ENCODE results near the gene PGLYRP1.
A peak's percentile ranks its signal among the peaks of the same experiment; 100 is the strongest.

Gene PGLYRP1

GRCh38 chr19:46031781-46032596 is 9.1 kb upstream of the PGLYRP1 start:
- no peak for DNase-seq

GRCh38 chr19:46030812-46031550 is 8.1 kb upstream of the PGLYRP1 start:
- DNase-seq, result no peak

- DNase-seq, result peak; percentile 19 to 37
Measured at GRCh38 chr19:46025835-46026234, 3.0 kb upstream of the PGLYRP1 start.

DNA sequence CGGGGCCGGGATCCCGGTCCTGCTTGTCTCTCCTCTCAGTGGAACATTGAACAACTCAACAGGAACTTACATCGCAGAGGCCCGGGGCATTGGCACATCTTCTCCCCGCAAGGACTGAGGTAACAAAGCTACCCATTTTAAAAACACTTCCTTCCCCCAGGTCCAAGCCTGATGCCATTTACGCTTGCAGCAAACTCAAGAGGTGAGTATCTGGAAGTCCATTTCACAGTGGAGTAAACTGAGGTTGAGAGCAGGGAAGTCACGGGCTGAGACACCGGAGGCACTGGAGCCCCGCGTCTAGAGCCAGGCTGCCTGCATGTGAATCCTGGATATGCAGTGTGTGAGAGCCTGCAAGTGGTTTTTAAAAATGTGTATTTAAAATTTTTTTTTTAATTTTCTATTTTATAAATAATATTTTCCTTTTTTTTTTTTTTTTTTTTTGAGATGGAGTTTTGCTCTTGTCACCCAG is 492 bp upstream of the PGLYRP1 start:
- DNase-seq, result peak; percentile 4 to 14

DNA sequence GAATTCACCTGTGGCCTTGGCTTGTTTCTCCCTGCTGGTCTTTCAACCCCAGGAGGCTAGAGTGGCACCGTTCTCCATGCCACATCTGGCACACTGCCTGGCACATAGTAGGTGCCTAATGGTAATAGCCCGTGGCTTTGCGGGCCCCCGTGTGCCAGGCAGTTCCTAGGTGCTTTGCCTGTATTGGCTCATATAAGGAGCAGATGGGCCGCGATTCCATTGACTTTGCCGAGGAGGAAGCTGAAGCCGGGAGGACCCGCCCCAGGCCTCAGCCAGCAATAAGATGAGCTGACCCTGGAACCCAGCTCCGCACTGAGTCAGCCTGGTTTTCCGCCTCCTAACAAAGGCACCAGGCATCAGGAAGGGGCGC is 807 bp downstream of the PGLYRP1 start:
- no peak for DNase-seq

GRCh38 chr19:46021531-46022041 is 1.3 kb downstream of the PGLYRP1 start:
- DNase-seq, result no peak

GRCh38 chr19:46020819-46021125 is 2.1 kb downstream of the PGLYRP1 start:
- DNase-seq, result no peak

DNA sequence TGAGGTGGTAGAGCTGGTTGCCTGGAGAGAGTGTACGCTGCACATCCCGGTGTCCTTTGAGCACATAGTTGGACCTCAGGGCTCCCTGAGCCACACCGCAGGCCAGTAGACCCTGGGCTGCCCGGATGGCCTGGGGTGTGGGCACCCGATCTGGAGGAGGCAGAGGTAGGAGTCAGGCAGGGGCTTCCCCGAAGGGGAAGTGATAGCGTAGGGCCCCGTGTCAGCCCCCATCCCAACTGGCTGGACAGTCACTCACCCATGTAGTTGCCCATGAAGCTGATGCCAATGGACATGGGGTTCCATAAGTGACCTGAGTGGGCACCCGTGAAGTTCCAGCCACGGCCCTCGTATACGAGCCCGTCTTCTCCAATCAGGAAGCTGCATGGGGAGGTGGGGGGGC is 3.6 kb downstream of the PGLYRP1 start:
- no peak for DNase-seq

GRCh38 chr19:46018729-46019251 is 4.1 kb downstream of the PGLYRP1 start:
- DNase-seq, result no peak

GRCh38 chr19:46017874-46018675 is 4.8 kb downstream of the PGLYRP1 start:
- DNase-seq, result no peak

DNA sequence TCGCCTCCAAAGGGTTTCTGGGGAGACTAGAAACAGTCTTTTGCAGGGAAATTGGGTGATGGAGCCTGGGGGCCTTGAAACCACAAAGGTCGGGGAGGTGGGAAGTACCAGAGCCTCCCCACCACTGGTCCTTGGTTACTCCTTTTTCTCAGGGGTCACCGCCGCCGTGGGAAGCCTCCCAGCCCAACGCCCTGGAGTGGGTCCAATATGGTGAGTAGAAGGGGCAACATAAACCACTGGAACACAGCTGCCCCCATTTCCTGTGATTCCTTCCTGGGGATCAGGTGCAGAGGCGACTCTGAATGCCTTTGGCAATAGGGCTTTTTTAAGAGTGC is 5.8 kb downstream of the PGLYRP1 start:
- DNase-seq, result no peak

- peak; percentile 61 to 96 for DNase-seq
Measured at GRCh38 chr19:46016426-46017094, 6.3 kb downstream of the PGLYRP1 start.

DNA sequence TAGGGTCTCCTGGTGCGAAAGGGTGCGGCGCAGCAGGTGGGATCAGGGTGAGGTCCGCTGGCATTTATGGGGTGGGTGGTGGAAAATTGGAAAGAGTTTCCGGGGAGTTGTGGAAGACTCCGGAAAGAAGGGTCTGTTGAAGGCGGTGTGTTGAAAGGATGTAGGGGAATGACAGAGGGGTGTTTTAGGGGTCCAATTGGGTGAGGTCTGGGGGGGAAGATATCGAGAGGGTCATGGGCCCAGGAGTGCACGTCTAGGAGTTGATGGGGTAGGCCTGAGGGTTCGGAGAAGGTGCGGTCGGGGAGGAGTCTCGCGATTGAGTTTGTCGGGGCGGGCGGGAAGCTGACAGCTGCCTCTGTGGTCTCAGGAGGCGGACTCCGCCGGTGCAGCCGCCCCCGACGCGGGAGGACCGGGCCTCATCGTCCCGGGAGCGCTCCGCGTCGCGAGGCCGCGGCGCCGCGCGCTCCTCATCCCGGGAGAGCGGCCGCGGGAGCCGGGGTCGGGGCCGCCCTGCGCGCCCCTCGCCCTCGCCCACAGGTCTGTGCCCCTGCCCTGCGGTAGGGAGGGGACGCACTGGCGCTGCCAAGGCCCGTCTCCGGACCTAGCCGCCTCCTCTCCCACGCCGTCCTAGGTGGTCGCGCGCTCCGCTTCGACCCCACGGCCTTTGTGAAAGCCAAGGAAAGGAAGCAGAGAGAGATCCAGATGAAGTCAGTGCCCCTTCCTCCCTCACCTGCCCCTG is 7.0 kb downstream of the PGLYRP1 start:
- no peak for DNase-seq

GRCh38 chr19:46014941-46015686 is 7.7 kb downstream of the PGLYRP1 start:
- DNase-seq, result peak; percentile 34 to 50

- DNase-seq, result peak; percentile 6 to 41
Measured at GRCh38 chr19:46014534-46014933, 8.3 kb downstream of the PGLYRP1 start.

- DNase-seq, result peak; percentile 41 to 82
Measured at GRCh38 chr19:46009530-46010510, 13.0 kb downstream of the PGLYRP1 start.

GRCh38 chr19:46006411-46006810 is 16.4 kb downstream of the PGLYRP1 start:
- no peak for DNase-seq

DNA sequence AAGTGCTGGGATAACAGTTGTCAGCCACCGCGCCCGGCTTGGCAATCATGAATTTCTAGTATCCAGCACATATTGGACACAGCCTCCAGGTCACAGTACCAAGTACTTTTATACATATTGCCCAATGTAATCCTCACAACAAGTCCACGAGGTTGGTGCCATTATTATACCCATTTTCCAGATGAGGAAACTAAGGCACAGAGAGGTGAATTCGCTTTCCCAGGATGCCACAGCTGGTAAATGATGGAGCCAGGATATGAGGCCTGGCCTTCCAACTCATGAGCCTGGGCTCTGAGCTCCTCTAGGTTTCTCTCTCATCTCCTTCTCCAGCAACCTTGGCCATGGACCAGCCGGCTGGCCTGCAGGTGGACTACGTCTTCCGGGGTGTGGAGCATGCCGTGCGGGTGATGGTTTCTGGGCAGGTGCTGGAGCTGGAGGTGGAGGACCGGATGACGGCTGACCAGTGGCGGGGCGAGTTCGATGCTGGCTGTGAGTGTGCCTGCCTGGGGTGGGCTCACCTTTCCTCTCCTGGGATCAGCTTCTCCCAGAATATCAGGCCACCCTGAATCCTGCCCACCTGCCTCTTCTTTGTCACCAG is 20.1 kb downstream of the PGLYRP1 start:
- no peak for DNase-seq

DNA sequence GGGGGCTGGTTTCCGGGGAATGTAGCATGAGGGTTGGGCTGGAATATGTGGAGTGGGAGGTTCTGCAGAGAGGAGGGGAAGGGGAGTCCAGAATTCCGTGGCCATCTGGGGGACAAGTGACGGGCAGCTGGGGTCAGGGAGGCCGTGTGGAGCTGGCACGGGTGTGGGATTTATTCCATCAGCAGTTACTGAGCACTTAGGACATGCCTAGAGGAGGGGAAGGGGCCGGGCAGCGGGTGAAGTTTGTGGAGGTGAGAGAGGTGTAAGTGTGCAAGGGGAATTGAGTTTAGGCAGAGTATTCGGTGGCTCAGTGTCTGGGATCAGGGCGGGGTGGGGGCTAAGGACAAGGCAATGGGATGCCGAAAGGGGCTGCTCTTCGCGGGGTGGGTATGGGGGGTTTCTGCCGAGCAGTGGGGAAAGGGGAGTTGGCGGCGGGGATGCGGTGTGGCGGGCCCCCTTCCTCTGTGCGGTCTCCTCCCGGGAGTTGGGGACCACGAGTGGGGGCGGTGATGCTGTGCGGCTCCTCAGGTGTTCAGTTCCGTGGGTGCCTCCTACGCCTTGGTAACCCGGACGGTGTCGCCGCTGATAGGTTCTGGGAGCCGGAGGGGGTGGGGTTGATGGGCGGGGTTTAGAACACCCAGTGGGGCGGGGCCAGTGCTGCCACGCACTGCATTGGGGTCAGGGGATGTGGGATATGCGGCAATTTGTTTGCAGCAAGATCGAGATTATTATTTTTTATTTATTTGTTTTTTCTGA is 22.2 kb downstream of the PGLYRP1 start:
- DNase-seq, result no peak

All from inflammatory macrophage treated with lipopolysaccharide for 1 hour (primary cell).